PC-9 (cell line): ENCODE measurements around the gene RIMBP2. TPM values are rescaled to one million over a fixed set of nuclear protein-coding genes. Genes with fewer than 3 reads are reported as not detected.
"Not testable (repeated sequence)": the region's sequence is repeated elsewhere in the genome, so short reads cannot be mapped to it uniquely, and the experiment has no call there.

Experiments
- BruUV-seq: library from RNA; stranded (reverse); fragments of 400-500 nt; replicated peaks from 2 replicates; lab custom pipeline; 2021; lab: Mats Ljungman, UMichigan
- CTCF ChIA-PET: fragments of 300-600 bp; sonication (Branson Sonifier 250); formaldehyde crosslinking; loops from one replicate; lab custom pipeline; 2022; ENCODE audit warnings: antibody characterized with exemption; lab: Charles Lee
- POLR2A ChIA-PET: fragments of 300-600 bp; sonication (Branson Sonifier 250); formaldehyde crosslinking; loops from one replicate; lab custom pipeline; 2022; ENCODE audit warnings: antibody characterized with exemption; ENCODE audit not compliant: unreplicated experiment; lab: Charles Lee
- DNase-seq, 2 experiments: peaks; one replicate each; pipeline versions ENCODE4 v3.0.0 to v3.0.0-alpha.2; 2015 to 2022; ENCODE audit warnings: mixed read lengths in 1 of 2
- H2AFZ ChIP-seq: fragments of 200-600 bp; sonication (generic); 2 replicates; pipeline ENCODE4 v1.8.1; 2017; ENCODE audit warnings: antibody characterized with exemption
- H3F3A ChIP-seq: fragments of 200-600 bp; sonication (generic); 2 replicates; pipeline ENCODE4 v1.8.1; 2017; ENCODE audit warnings: antibody characterized with exemption, mild to moderate bottlenecking, low read depth; ENCODE audit not compliant: insufficient read depth
- H3K27ac ChIP-seq: fragments of 200-600 bp; sonication (generic); 2 replicates; pipeline ENCODE4 v1.6.1; 2016; ENCODE audit warnings: mixed run types
- H3K27me3 ChIP-seq: fragments of 200-600 bp; sonication (generic); 2 replicates; pipeline ENCODE4 v1.6.1; 2016; ENCODE audit warnings: low read depth, mixed run types; ENCODE audit not compliant: insufficient read depth
- H3K36me3 ChIP-seq: fragments of 200-600 bp; sonication (generic); 2 replicates; pipeline ENCODE4 v1.6.1; 2016; ENCODE audit warnings: low read depth, mixed run types
- H3K4me1 ChIP-seq: fragments of 200-600 bp; sonication (generic); replicated peaks from 2 replicates; pipeline ENCODE4 v1.6.1; 2016; ENCODE audit warnings: mixed run types; ENCODE audit not compliant: insufficient read depth
- H3K4me2 ChIP-seq: fragments of 200-600 bp; sonication (generic); 2 replicates; pipeline ENCODE4 v1.6.1; 2017; ENCODE audit warnings: mixed run types
- H3K4me3 ChIP-seq: fragments of 200-600 bp; sonication (generic); 2 replicates; pipeline ENCODE4 v1.6.1; 2016; ENCODE audit warnings: mixed run types
- H3K79me2 ChIP-seq: fragments of 200-600 bp; sonication (generic); 2 replicates; pipeline ENCODE4 v1.6.1; 2017; ENCODE audit warnings: low read depth, mixed run types
- H3K9me2 ChIP-seq: fragments of 200-600 bp; sonication (generic); 2 replicates; pipeline ENCODE4 v1.8.1; 2017; ENCODE audit warnings: mild to moderate bottlenecking; ENCODE audit not compliant: insufficient read depth
- H3K9me3 ChIP-seq: fragments of 200-600 bp; sonication (generic); 2 replicates; pipeline ENCODE4 v1.8.1; 2016; ENCODE audit warnings: low read depth; ENCODE audit not compliant: insufficient read depth
- H4K20me1 ChIP-seq: fragments of 200-600 bp; sonication (generic); 2 replicates; pipeline ENCODE4 v1.8.1; 2017; ENCODE audit not compliant: insufficient read depth
- EZH2 ChIP-seq: fragments of 200-600 bp; sonication (generic); IDR thresholded peaks from 2 replicates; pipeline ENCODE4 v1.8.0; 2017; ENCODE audit warnings: antibody characterized with exemption, low read depth
- intact Hi-C: fragments of 100-400 bp; cut with micrococcal nuclease; formaldehyde crosslinking; loops from one replicate; pipeline ENCODE4 v1.10.0; 2022; ENCODE audit not compliant: unreplicated experiment
- total RNA-seq: library from RNA; stranded (reverse); gene quantifications from 2 replicates; pipeline ENCODE4 v1.2.3, GENCODE V29; 2021
- TF ChIP-seq, protein P1 (sequence below): fragments of 200-600 bp; sonication (generic); conservative IDR thresholded peaks from 2 replicates; pipeline ENCODE4 v1.6.1; 2017; ENCODE audit warnings: mixed run types, antibody characterized with exemption, mild to moderate bottlenecking, moderate library complexity

RIMBP2 gene
- total RNA-seq, 1 experiment from 2014 or later = not detected

DNA sequence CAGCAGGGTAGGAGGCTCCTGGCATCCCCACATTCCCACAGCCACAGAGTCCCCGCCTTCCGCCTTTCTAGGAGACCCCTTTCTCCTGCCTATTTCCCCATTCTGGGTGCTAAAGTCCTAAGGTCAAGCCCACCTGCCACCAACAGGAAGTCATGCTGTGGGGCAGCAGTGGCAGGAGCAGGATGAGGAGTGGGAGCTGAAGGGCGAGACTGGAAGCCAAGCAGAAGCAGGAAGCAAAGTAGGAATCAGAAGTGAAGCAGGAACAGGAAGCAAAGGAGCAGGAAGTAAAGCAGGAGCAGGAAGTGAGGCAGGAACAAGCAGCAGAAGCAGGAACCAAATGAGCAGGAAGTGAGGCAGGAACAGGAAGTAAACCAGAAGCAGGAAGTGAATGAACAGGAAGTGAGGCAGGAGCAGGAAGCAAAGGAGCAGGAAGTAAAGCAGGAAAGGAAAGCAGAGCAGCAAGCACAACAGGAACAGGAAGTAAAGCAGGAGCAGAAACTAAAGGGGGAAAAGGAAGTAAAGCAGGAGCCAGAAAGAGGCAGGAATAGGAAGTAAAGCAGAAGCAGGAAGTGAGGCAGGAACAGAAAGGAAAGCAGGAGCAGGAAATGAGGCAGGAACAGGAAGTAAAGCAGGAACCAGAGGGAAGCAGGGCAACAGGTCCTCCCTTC, 38.3 kb upstream of the RIMBP2 start:
- Histone ChIP-seq H3K36me3 (no peaks in the 10 kb centered on the region), H3K4me1 (no peaks in the 10 kb centered on the region), H3K4me2 (no peak overlapping the region), H2AFZ (no peak overlapping the region), H3K9me2 (no peaks in the 10 kb centered on the region), H3K79me2 (no peaks in the 10 kb centered on the region), H3K27ac (no peak overlapping the region), H4K20me1 (no peaks in the 10 kb centered on the region), H3K9me3 (no peaks in the 10 kb centered on the region), H3K27me3 (peaks cover 58% of the 10 kb centered on the region), H3K4me3 (no peak overlapping the region), H3F3A (no peaks in the 10 kb centered on the region)
- CTCF ChIA-PET = no interaction called here
- no peak for TF ChIP-seq EZH2
- TF ChIP-seq, protein P1, sequence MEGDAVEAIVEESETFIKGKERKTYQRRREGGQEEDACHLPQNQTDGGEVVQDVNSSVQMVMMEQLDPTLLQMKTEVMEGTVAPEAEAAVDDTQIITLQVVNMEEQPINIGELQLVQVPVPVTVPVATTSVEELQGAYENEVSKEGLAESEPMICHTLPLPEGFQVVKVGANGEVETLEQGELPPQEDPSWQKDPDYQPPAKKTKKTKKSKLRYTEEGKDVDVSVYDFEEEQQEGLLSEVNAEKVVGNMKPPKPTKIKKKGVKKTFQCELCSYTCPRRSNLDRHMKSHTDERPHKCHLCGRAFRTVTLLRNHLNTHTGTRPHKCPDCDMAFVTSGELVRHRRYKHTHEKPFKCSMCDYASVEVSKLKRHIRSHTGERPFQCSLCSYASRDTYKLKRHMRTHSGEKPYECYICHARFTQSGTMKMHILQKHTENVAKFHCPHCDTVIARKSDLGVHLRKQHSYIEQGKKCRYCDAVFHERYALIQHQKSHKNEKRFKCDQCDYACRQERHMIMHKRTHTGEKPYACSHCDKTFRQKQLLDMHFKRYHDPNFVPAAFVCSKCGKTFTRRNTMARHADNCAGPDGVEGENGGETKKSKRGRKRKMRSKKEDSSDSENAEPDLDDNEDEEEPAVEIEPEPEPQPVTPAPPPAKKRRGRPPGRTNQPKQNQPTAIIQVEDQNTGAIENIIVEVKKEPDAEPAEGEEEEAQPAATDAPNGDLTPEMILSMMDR = no peak
- no TSS peak for BruUV-seq
- intact Hi-C loops = no loop called here
- POLR2A ChIA-PET = no interaction called here
- DNase-seq = no peak

DNA sequence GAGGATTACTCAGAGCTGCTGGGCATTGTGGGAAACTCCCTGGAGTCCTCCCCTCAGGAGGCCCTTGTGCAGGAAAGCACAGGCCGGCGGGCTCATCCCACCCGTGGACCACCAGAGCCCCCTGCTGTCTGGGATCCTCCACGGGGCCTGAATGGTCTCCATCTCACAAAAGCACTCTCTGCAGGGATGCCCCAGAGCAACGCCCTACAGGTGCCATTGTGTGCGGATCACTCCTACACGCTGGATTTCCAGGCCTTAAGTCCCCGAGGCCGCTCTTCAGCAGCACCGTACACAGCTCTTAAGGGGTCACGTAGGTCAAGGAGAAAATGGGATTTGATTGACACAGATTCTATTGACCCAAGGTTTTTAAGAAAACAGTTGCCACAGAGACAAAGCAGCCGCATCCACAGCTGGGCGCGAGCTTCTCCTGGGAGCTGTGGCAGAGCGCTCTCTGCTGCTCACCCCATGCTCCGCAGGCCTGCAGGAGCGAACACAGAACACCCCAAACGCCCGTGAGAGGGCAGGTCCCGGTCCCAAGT, 36.7 kb upstream of the RIMBP2 start:
- Histone ChIP-seq H3K4me3 (no peak overlapping the region), H3K27ac (no peak overlapping the region), H3K4me1 (no peaks in the 10 kb centered on the region), H4K20me1 (no peaks in the 10 kb centered on the region), H3F3A (no peaks in the 10 kb centered on the region), H3K9me2 (no peaks in the 10 kb centered on the region), H3K9me3 (no peaks in the 10 kb centered on the region), H3K36me3 (no peaks in the 10 kb centered on the region), H2AFZ (no peak overlapping the region), H3K4me2 (no peak overlapping the region), H3K27me3 (peaks cover 60% of the 10 kb centered on the region), H3K79me2 (no peaks in the 10 kb centered on the region)
- ChIA-PET POLR2A (no interaction called here), CTCF (no interaction called here)
- no peak for DNase-seq
- no TSS peak for BruUV-seq
- intact Hi-C loops = no loop called here
- TF ChIP-seq EZH2 = no peak
- TF ChIP-seq, protein P1 = no peak

DNA sequence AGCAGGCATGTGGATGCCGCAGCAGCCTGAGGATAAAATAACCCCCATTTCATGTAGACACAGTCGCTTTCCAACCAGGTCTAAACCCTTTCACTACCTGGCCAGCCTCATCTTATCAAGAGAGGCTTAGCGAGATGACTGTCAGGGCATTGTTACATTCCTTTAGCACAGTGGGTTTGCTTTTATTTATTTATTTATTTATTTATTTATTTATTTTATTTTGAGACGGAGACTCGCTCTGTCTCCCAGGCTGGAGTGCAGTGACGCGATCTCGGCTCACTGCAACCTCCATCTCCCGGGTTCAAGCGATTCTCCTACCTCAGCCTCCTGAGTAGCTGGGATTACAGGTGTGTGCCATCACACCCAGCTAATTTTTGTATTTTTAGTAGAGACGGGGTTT, 35.9 kb upstream of the RIMBP2 start:
- H3K36me3 ChIP-seq, intact Hi-C loops, H3K9me2 ChIP-seq, H3K27ac ChIP-seq, H4K20me1 ChIP-seq, H3F3A ChIP-seq, CTCF ChIA-PET, H3K79me2 ChIP-seq, H3K9me3 ChIP-seq, H3K4me2 ChIP-seq, H2AFZ ChIP-seq, H3K4me1 ChIP-seq, H3K4me3 ChIP-seq, BruUV-seq, POLR2A ChIA-PET, DNase-seq: not testable (repeated sequence)
- H3K27me3 ChIP-seq = peaks cover 55% of the 10 kb centered on the region
